Activated CD4-positive, alpha-beta T cell treated with anti-CD3 and anti-CD28 coated beads, Interleukin-2, Interleukin-4, amounts not matched to agents 100 ng/mL and 50 ng/mL, durations not matched to agents 16 hours and 8 hours (primary cell): ENCODE measurements around the gene RPS15A.
"Not testable (repeated sequence)": the region's sequence is repeated elsewhere in the genome, so short reads cannot be mapped to it uniquely, and the experiment has no call there.

Experiments
- DNase-seq: peaks from one replicate; pipeline ENCODE4 v3.0.0-alpha.2; 2020; ENCODE audit warnings: low spot score

The RPS15A gene

DNA sequence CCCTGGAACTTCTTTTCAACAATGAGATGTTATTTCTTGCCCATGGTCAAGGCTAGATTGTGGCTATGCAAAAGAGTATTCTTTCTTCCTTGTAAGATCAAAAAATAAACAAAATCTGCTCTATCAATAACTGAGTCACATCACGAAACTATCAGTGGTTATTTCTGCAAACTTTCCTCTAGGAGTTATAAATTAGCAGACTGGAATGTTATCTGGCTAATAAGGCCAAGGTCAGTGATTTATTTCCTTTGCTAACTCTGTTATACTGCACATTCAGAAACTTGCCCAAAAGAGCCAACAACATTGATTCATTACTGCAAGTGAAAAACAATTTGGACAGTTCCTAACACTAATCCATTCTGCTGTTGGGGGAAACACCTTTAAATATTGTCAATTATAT is 6.2 kb upstream of the RPS15A start:
- no peak for DNase-seq

DNA sequence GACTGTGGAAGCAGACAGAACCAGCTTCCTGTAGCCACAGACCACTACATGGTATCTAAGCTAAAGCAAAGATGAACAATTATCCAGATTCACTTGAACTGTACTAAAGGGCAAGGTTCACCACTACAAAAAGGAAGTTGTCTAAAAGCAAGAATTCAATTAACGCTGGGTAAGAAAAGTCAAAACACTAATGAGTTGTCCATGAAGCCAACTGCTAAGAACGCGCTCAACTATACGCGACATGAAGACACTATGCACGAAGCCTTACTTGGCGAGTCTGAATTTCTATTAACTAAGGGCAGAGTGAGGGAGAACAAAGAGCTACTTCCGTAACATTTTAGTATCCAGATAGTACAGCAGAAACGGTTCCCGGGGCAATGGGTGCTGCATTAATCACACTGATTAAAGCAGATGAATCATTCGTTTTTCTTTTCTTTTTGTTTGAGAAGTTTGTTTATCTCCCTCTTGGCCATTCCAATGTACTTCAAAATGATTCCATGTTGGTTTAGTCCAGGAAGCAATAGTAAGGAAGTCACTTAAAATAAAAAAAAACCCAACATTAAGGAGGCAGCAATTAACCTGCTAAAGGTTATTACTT is 2.8 kb upstream of the RPS15A start:
- no peak for DNase-seq

DNA sequence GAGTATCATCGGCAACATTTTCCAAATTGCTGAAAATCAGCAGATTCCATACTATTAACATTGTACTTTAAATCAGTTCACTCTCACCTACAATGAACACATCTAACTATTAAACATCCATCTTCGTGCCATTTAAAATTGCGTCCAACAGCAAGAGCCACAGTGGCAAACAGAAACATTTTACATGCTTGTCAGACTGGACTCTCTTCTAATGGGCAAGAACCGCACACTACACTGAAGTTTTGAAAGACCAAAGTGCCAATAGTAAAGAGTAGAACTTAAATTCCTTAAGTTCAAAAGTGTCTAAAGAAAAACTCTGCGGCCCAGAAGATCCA is 652 bp downstream of the RPS15A start:
- no peak for DNase-seq

DNA sequence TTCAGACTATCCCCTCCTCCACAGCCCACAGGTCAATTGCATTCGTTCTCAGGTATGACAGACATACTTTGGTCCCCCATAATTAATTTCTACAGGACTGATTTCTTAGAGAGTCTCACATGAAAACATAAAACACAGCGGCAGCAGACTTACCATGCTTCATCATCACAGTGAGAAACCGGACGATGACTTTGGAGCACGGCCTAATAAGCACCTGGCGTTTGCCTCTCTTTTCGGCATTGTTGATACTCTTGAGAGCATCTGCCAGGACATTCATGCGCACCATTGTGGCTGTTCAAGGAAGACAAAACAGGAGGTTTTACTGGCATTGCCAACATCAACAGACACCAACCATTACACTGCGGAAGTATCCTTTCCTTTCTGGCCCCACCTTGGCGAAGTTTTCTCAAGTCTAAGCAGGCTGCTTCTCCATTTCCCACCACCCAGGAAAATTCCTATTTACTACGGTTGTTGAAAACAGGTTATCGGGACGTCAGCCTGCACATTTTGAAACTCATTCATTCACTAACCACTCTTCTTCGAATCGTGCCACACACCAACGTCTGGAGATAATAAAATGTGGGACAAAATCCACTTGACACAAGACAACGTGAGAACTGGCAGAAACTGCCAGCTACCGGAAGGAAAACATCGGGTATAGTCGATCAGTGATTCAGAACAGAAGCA is 1.2 kb downstream of the RPS15A start:
- no peak for DNase-seq

DNA sequence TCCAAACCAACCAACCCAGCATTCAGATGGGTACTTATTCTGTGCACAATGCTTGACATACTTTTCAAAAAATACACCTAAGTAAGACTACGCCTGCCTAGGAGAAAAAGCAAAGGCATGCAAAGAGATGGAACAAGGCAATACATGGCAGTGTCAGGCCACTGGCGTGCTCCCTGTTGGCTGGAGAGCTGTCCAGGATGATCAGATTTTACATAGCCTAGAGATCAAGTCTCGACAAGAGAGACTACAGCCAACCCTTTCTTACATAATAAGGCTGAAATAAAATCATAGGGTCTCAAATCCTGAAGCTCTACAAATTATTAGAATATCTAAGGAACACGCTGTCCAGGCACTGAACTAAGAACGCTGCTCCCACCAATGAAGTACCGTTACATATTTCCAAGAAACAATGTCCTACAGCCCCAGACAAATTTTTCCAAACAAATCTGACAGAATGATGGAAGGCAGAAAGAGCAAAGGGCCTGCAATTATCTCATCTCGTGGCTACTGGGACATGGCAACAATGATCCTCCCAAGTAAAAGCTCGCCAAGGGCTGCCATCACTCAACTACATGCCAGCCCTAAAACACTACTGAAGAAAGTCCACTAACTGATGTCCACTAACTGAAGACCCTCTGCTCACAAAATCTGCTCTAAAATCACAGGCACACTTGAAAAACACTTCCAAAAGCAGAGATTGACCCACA is 5.1 kb downstream of the RPS15A start:
- DNase-seq = no peak

DNA sequence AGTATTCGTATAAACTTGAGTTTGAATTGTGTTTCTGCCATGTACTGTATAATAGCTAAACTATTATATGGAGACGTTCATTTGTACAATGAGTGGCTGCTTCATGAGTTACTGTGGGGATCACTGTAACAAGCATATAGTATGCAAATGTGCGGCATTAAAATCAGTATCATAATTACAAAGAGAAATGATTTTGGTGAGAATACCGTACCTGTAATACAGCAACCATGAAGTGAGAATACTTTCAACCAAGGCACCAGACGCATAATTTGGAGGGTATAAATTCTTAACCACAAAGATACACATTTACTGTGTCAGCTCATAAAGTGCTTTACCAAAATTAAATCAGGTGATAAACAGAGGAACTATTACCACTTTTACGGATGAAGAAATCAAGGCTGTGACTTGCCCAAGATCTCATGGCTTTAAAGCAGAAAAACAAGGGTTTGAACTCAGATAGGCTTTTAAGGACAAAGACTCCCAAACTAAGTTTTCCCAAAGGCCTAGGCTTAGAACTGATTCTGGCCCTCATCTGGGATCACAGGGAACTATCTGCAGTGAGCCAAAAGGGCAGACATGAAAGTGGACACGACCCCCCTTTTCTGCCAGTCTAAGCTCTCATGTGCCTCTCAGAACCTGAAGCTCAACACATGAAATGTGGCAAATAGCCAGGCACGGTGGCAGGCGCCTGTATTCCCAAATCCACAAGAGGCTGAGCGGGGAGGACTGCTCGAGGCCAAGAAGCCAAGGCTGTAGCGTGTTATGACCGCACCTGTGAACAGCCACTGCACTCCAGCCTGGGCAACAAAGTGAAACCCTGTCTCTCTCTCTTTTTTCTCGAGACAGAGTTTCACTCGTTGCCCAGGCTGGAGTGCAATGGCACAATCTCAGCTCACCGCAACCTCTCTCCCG is 6.4 kb downstream of the RPS15A start:
- no peak for DNase-seq

DNA sequence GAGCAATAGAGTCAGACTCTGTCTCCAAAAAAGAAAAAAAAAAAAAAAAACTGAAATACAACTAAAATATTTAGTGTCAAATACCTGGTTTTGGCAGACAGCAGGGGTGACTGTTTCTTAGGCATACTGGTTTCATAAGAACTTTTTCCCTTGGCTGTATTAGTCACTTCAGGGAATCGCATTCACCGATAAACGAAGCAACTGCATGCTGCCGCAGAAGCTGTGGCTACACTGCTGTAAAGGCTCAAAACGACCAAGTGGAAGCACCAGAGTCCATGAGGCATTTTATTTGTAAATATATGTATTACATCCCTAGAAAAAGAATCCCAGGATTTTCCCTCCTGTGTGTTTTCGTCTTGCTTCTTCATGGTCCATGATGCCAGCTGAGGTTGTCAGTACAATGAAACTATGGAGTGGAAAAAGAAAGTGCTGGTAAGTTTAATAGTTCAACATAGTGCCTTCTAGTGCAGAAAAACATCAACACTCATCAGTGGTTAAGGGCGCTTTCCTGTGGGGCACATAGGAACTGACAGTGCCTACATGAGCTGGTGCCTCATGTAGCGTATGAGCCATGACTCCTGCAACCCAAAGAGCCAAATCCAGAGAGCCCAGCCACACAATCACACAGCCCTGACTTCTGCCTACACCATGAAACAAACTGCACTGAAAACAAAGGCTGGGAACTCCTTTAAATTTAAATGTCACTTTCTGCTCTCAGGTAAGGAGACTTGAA is 7.3 kb downstream of the RPS15A start:
- peak; percentile 30 for DNase-seq

DNA sequence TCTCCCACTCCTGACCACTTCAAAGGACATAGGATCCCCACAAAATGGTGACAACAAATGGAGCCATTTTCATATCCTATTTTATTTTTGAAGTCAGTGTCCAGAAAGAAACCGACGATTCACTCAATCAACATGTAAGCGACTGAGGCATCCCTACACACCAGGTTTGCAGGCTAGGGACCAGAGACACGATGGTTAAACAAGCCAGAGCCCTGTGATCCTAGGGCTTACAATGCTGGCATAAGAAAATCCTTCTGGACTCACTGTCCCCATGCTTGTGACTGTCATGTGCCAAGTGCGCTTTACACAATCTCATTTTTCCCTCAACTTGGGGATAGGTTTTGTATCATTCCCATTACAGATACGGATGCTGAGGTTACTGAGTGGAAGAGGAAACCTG is 8.9 kb downstream of the RPS15A start:
- DNase-seq = not testable (repeated sequence)

DNA sequence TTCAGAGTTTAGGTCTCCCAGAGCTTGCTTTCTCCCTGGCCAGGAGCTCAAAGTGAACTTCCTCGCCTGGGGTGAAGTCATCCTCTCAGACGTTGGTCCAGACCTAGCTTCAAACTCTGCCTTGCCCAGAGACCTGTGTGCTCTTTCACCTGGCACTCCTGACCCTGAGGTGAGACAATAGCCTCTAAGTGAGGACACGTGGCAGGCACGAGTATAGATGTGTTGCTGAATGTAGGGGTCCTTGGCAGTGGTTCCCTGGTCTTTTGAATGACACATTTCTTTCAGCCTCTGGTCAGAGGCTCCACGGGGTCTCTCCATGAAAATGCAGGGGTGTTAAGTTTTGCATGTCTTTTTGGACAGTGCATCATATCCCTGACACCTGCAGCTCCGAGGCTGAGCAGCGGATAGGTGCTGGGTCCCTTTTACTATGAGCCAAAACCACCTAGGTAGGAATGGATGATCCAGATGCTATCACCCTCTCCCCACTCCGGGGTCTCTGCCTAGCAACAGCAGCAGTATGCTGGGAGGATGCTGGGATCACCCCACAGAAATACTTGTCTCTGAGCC is 9.6 kb downstream of the RPS15A start:
- DNase-seq = not testable (repeated sequence)

DNA sequence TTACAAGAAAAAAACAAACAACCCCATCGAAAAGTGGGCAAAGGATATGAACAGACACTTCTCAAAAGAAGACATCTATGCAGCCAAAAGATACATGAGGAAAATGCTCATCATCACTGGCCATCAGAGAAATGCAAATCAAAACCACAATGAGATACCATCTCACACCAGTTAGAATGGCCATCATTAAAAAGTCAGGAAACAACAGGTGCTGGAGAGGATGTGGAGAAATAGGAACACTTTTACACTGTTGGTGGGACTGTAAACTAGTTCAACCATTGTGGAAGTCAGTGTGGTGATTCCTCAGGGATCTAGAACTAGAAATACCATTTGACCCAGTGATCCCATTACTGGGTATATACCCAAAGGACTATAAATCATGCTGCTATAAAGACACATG is 12.5 kb downstream of the RPS15A start:
- not testable (repeated sequence) for DNase-seq

DNA sequence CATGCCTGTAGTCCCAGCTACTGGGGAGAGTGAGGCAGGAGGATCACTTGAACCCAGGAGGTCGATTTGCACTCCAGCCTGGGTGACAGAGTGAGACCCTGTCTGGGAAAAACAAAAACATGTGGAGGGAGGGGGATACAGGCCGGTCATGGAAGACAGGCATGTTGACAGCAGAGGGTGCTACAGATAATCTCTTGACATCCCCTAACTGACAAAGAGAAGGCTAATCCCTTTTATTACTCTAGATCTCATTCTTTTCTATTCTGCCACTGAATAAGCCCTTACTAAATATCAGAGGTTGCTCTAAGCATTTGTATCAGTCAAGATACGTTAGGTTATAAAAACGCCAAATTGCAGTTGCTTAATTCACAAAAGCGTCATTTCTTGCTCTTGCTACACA is 13.8 kb downstream of the RPS15A start:
- not testable (repeated sequence) for DNase-seq

DNA sequence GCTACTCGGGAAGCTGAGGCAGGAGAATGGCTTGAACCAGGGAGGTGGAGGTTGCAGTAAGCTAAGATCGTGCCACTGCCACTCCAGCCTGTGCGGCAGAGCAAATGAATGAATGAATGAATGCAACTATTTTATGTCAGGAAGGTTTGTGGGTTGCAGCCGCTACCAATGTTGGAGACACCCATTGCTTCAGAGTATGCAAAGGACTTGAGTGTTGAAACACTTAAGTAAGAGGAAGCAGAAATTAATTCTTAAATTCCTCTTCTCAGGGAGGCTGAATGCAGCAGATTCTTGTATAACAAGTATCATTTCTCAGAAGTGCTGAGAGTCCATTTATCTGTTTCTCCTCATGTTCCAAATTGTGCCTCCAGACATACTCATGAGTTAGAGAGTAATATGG is 15.5 kb downstream of the RPS15A start:
- DNase-seq = not testable (repeated sequence)

DNA sequence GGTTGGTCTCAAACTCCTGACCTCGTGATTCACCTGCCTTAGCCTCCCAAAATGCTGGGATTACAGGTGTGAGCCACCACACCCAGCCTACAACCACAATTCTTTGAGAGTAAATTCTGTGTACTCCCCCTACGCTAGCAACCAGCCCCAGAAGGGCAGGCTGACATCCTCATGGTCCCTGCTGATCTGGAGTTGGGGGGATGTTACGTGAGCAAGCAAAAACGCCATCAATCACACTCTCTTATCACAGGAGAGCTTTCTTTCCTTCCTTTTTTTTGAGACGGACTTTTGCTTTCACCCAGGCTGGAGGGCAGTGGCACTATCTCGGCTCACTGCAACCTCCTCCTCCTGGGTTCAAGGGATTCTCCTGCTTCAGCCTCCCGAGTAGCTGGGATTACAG is 18.0 kb downstream of the RPS15A start:
- DNase-seq = not testable (repeated sequence)

DNA sequence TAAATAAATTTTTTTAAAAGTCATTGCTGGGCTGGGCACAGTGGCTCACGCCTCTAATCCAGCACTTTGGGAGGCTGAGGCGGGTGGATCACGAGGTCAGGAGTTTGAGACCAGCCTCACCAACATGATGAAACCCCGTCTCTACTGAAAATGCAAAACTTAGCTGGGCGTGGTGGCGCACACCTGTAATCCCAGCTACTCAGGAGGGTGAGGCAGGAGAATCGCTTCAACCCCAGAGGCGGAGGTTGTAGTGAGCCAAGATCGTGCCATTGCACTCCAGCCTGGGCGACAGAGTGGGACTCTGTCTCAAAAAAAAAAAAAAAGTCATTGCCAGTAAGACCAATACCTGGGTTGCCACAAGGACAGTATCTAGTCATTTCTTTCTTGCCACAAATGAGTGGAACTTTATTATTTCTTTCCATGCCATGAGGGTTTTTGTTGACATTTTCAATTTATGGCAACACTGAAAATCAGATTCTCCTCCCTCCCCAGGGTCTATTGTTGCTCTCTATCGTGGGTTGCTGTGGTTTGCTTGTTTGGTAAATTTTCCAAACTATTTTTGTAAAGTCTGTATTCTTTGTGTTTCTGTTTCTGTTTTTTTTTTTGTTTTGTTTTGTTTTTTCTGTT is 19.7 kb downstream of the RPS15A start:
- peak; percentile 61 for DNase-seq

DNA sequence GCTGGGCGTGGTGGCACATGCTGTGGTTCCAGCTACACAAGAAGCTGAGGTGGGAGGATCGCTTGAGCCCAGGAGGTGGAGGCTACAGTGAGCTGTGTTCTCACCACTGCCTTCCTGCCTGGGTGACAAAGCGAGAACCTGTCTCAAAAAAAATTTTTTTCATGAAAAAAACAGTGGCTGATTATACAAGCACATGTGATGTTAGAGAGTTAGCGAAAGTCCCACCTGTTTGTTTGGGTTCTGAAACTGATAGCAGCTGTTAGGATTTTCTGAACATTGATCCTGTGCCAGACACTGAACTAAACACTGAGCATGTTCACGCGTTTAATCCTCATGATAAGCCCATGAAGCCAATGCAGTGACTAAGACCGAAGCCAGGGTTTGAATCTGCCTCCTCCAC is 22.9 kb downstream of the RPS15A start:
- DNase-seq = peak; percentile 58

DNA sequence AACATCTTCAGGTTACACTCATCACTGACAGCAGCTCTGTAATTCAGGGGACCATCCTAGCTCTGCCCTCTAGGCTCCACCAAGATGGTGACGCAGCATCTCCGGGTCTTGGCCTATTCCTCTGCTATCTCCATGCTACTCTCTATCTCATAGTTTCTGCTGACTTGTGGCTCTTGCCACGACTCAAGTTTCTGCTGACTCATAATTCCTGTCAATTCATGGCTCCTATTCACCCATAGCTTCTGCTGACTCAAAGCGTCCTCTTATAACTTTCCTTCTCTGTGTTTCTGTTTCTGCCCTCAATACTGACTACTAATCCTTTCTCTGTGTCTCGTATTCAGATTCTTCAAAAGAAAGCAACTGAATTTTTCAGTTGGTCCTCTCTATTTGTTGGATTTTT is 27.4 kb downstream of the RPS15A start:
- peak; percentile 84 for DNase-seq

DNA sequence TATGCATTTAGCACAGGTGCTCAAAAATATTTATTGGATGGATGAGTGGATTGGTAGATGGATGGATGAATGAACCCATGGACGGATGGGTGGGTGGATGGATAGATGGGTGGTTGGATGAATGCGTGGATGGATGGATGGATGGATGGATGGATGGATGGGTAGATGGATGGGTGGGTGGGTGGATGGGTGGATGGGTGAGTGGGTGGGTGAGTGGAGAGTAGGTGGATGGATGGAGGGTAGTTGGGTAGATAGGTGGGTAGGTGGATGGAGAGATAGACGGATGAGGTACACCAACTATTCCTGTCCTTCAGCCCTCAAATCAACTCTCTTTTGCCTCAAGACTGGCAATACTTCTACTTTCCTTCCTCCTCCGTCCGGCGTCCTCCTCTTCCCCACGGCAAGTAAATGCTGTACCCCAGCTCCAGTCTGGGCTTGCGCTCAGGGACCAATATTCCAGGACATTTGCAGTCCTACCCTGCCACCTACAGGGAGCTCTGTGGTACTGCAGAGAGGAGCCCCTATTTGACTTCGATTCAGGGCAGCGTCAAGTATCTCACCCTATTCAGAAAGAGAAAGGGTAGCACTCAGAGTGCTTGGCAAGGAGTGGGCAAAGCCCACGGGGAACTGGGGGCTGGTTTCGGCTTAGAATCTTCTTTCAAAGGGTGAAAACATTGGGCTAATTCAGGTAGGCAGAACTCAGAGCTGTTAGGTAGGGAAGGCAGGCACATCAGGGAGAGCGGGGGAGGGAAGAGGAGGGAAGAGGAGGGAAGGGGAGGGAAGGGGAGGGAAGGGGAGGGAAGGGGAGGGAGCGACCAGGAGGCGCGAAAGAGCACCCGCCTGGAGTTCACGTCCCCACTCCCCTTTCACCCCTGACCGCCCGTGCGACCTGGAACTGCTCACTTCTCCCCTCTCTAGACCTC is 30.3 kb downstream of the RPS15A start:
- peak; percentile 77 for DNase-seq

DNA sequence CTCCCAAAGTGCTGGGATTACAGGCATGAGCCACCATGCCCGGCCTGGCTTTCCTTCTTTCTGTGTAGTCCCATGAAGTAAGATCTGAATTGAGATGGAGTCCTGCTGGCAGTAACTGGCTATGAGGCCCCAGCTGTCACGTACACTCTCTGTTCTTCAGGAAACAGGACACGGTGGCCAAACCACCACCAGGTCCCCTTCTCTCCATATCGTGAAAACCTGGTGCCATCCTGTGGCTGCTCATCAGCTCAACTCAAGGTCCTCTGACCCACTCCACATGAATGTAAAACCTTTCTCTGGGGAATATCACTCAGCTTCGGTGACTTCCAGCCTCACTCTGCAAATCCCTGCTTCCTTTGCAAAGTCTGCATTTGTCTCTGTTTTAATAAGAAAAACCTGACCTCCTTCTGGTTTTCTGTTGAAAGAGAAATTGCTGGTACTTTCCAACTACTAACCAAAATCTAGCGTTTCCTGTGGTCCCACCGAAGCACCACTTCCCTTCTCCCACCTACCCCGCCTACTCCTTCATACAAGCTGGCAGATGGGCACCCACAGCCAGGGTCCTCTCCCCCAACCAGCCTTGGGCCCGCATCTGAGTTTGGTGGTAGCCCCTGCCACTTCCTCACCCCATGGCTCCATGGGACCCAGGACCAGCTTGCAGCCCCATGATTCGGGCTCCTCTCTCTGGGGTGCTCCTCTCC is 32.0 kb downstream of the RPS15A start:
- DNase-seq = not testable (repeated sequence)

DNA sequence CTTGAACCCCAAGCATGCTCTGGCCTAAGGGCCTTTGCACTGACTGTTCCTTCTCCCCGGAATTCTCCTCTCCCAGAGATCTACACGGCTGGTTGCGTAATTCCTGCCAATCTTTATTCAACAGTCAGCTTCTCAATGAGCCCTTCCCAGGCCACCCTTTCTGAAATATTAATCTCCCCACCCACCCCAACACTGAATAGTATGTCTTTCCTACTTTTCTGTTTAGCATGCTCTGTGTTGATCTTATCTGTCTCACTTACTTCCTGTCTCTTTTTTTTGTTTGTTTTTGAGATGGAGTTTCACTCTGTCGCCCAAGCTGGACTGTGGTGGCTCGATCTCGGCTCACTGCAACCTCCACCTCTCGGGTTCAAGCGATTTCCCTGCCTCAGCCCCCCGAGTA is 33.5 kb downstream of the RPS15A start:
- not testable (repeated sequence) for DNase-seq
